Hepatocyte (in vitro differentiated cells): ENCODE measurements around the gene RABGAP1L. TPM values are rescaled to one million over a fixed set of nuclear protein-coding genes. Genes with fewer than 3 reads are reported as not detected.

Experiments
- DNase-seq: peaks from one replicate; pipeline ENCODE4 v3.0.0-alpha.2; 2016; ENCODE audit warnings: low spot score
- H2AFZ ChIP-seq: fragments of 200-600 bp; sonication (generic); 2 replicates; pipeline ENCODE4 v1.6.0; 2016; ENCODE audit warnings: antibody characterized with exemption, mild to moderate bottlenecking
- H3K27ac ChIP-seq: fragments of 200-600 bp; sonication (generic); 2 replicates; pipeline ENCODE4 v1.5.1; 2016; ENCODE audit warnings: mild to moderate bottlenecking
- H3K27me3 ChIP-seq: fragments of 200-600 bp; sonication (generic); 2 replicates; pipeline ENCODE4 v1.6.1; 2016
- H3K36me3 ChIP-seq: fragments of 200-600 bp; sonication (generic); replicated peaks from 2 replicates; pipeline ENCODE4 v1.5.1; 2016; ENCODE audit warnings: low read depth; ENCODE audit not compliant: insufficient read depth
- H3K4me1 ChIP-seq: fragments of 200-600 bp; sonication (generic); 2 replicates; pipeline ENCODE4 v1.5.1; 2016; ENCODE audit warnings: mild to moderate bottlenecking, moderate library complexity; ENCODE audit not compliant: insufficient read depth
- H3K4me2 ChIP-seq: fragments of 200-600 bp; sonication (generic); 2 replicates; pipeline ENCODE4 v1.6.0; 2016
- H3K4me3 ChIP-seq: fragments of 200-600 bp; sonication (generic); 2 replicates; pipeline ENCODE4 v1.5.1; 2016; ENCODE audit warnings: mild to moderate bottlenecking
- H3K79me2 ChIP-seq: fragments of 200-600 bp; sonication (generic); 2 replicates; pipeline ENCODE4 v1.6.0; 2017; ENCODE audit warnings: mild to moderate bottlenecking
- H3K9me2 ChIP-seq: fragments of 200-600 bp; sonication (generic); replicated peaks from 2 replicates; pipeline ENCODE4 v1.6.0; 2017; ENCODE audit warnings: mild to moderate bottlenecking; ENCODE audit not compliant: insufficient read depth
- H3K9me3 ChIP-seq: fragments of 200-600 bp; sonication (generic); 2 replicates; pipeline ENCODE4 v1.5.1; 2016; ENCODE audit warnings: low read depth, mild to moderate bottlenecking
- H4K20me1 ChIP-seq: fragments of 200-600 bp; sonication (generic); 2 replicates; pipeline ENCODE4 v1.6.0; 2016; ENCODE audit warnings: mild to moderate bottlenecking; ENCODE audit not compliant: insufficient read depth, poor library complexity, severe bottlenecking
- EZH2 ChIP-seq: fragments of 200-600 bp; sonication (generic); IDR thresholded peaks from 2 replicates; pipeline ENCODE4 v1.6.1; 2016; ENCODE audit warnings: antibody characterized with exemption, mild to moderate bottlenecking, borderline replicate concordance
- EZH2phosphoT487 ChIP-seq: fragments of 200-600 bp; sonication (generic); IDR thresholded peaks from one replicate; pipeline ENCODE4 v1.6.1; 2018; ENCODE audit warnings: antibody characterized with exemption, mild to moderate bottlenecking, low read depth, moderate library complexity; ENCODE audit not compliant: unreplicated experiment, severe bottlenecking
- WGBS: methylation state at CpG from one replicate; pipeline ENCODE4 v1.1.6; 2016; ENCODE audit warnings: low lambda C conversion rate; ENCODE audit errors: missing lambda C conversion rate; 5-methylcytosine and 5-hydroxymethylcytosine counted together
- polyA plus RNA-seq: library from polyadenylated mRNA; unstranded; fragments of >200 nt; fragmentation: Nextera tagmentation; extraction: Ambion mirVana; gene quantifications from 2 replicates; pipeline ENCODE4 v1.2.1, GENCODE V29; 2016
- total RNA-seq: library from RNA; depleted of rRNA; stranded (reverse); fragments of >200 nt; gene quantifications from 2 replicates; pipeline ENCODE4 v1.2.3, GENCODE V29; 2014
- TF ChIP-seq, protein P1 (sequence below): fragments of 200-600 bp; sonication (generic); IDR thresholded peaks from 2 replicates; pipeline ENCODE4 v1.5.1; 2016; ENCODE audit warnings: antibody characterized with exemption, mild to moderate bottlenecking; ENCODE audit not compliant: poor library complexity

RABGAP1L gene
- total and polyA plus RNA-seq, 2 experiments from 2014 or later: 15.0 to 41.8 TPM

DNA sequence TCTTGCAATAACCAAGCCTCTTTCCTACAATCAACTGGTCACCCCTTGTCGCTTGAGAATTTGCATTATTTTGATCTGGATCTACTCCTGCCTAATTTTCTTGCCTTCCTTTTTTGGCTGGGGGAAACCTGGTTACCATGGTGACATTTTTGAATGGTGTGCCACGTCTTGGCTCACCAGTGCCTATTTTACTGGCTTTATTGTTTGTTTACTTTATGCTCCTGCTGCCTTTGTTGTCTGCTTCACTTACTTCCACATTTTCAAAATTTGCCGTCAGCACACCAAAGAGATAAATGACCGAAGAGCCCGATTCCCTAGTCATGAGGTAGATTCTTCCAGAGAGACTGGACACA, 289.2 kb downstream of the RABGAP1L start:
- Histone ChIP-seq H3K9me2 (no peaks in the 10 kb centered on the region), H4K20me1 (no peaks in the 10 kb centered on the region), H3K79me2 (no peaks in the 10 kb centered on the region), H3K9me3 (no peaks in the 10 kb centered on the region), H3K4me3 (no peak overlapping the region), H3K4me2 (no peak overlapping the region), H3K4me1 (no peaks in the 10 kb centered on the region), H2AFZ (no peak overlapping the region), H3K27ac (no peak overlapping the region), H3K36me3 (no peaks in the 10 kb centered on the region), H3K27me3 (no peaks in the 10 kb centered on the region)
- no peak for TF ChIP-seq EZH2
- TF ChIP-seq, protein P1, sequence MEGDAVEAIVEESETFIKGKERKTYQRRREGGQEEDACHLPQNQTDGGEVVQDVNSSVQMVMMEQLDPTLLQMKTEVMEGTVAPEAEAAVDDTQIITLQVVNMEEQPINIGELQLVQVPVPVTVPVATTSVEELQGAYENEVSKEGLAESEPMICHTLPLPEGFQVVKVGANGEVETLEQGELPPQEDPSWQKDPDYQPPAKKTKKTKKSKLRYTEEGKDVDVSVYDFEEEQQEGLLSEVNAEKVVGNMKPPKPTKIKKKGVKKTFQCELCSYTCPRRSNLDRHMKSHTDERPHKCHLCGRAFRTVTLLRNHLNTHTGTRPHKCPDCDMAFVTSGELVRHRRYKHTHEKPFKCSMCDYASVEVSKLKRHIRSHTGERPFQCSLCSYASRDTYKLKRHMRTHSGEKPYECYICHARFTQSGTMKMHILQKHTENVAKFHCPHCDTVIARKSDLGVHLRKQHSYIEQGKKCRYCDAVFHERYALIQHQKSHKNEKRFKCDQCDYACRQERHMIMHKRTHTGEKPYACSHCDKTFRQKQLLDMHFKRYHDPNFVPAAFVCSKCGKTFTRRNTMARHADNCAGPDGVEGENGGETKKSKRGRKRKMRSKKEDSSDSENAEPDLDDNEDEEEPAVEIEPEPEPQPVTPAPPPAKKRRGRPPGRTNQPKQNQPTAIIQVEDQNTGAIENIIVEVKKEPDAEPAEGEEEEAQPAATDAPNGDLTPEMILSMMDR: no peak
- no peak for TF ChIP-seq EZH2phosphoT487
- DNase-seq: no peak
- 81% methylated on average over 5 of the region's 5 CpGs for WGBS

DNA sequence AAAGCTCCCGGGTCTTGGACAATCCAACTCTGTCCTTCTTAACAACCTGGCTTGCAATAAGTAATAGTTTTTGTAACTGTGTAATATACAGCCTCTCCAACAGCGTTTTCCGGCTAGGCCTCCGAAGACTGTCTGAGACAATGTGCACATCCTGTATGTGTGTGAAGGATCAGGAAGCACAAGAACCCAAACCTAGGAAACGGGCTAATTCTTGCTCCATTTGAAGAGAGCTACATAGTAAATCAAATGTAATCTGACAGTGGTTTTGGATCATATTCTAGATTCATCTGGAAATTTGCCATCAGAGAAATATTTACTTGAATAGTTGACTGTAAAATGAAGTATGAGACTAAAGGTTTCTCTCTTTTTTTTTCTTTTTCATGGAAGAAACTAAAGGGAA, 289.7 kb downstream of the RABGAP1L start:
- no peaks in the 10 kb centered on the region for H3K79me2 ChIP-seq
- H3K4me1 ChIP-seq: no peaks in the 10 kb centered on the region
- H3K27ac ChIP-seq: no peak overlapping the region
- no peaks in the 10 kb centered on the region for H3K9me2 ChIP-seq
- no peak overlapping the region for H2AFZ ChIP-seq
- H3K9me3 ChIP-seq: no peaks in the 10 kb centered on the region
- H3K4me3 ChIP-seq: no peak overlapping the region
- no peaks in the 10 kb centered on the region for H3K27me3 ChIP-seq
- no peak overlapping the region for H3K4me2 ChIP-seq
- H4K20me1 ChIP-seq: no peaks in the 10 kb centered on the region
- 89% methylated on average over 5 of the region's 5 CpGs for WGBS
- no peaks in the 10 kb centered on the region for H3K36me3 ChIP-seq
- no peak for DNase-seq
- TF ChIP-seq EZH2: no peak
- TF ChIP-seq EZH2phosphoT487: no peak
- TF ChIP-seq, protein P1: no peak

DNA sequence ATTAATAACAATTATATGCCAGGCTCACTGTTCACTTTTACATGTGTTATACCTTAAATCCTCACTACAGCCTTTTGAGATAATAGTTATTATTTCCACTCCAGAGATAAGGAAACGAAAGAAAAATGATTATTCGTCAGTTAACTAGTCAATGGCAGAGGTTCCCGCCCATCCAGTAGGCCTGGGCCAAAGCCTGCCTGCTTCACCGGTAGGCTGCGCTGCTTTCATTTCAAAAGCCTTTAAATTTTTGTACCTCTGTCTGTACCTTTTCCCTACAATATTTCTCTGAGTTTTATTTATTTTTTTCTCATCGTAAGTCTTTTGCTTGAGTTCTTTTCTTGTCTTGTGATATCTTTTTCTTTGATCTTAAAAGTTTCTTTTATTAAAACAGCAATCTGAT, 292.1 kb downstream of the RABGAP1L start:
- WGBS: 90% methylated on average over 6 of the region's 6 CpGs
- no peaks in the 10 kb centered on the region for H3K27me3 ChIP-seq
- H2AFZ ChIP-seq: no peak overlapping the region
- H3K79me2 ChIP-seq: no peaks in the 10 kb centered on the region
- H3K4me1 ChIP-seq: no peaks in the 10 kb centered on the region
- no peak for DNase-seq
- H3K27ac ChIP-seq: no peak overlapping the region
- no peaks in the 10 kb centered on the region for H3K36me3 ChIP-seq
- no peak overlapping the region for H3K4me2 ChIP-seq
- H4K20me1 ChIP-seq: no peaks in the 10 kb centered on the region
- no peak overlapping the region for H3K4me3 ChIP-seq
- TF ChIP-seq EZH2 (no peak), EZH2phosphoT487 (no peak)
- TF ChIP-seq, protein P1: no peak
- H3K9me2 ChIP-seq: no peaks in the 10 kb centered on the region
- H3K9me3 ChIP-seq: no peaks in the 10 kb centered on the region

DNA sequence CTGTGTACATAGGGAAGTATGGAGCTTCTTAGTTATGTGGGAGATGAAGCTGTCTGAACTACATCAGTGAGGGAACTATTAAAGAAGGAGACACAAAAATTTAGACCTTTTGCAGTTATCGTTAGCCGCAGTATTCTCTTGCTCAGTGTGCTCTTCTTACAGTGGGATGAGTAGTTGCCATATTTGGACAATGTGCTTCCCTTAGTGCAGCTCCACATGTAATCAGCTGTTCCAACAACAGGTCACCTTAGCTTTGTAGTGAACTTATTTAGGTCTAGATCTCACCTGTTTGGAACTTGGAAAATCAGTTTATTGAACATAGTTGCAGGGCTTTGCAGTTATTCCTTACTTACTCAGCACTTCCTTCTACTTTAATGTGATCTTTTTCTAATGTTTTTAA, 306.5 kb downstream of the RABGAP1L start:
- H3K79me2 ChIP-seq: no peaks in the 10 kb centered on the region
- no peak overlapping the region for H3K4me3 ChIP-seq
- H3K27ac ChIP-seq: no peak overlapping the region
- H2AFZ ChIP-seq: no peak overlapping the region
- no peak overlapping the region for H3K4me2 ChIP-seq
- no peaks in the 10 kb centered on the region for H4K20me1 ChIP-seq
- no peaks in the 10 kb centered on the region for H3K9me3 ChIP-seq
- no peaks in the 10 kb centered on the region for H3K27me3 ChIP-seq
- DNase-seq: no peak
- no peaks in the 10 kb centered on the region for H3K4me1 ChIP-seq
- WGBS: 96% methylated on average over 2 of the region's 2 CpGs
- H3K9me2 ChIP-seq: no peaks in the 10 kb centered on the region
- no peaks in the 10 kb centered on the region for H3K36me3 ChIP-seq
- TF ChIP-seq, protein P1: no peak
- TF ChIP-seq EZH2: no peak
- no peak for TF ChIP-seq EZH2phosphoT487
